SK-N-SH treated with all-trans-retinoic acid at 6 μM for 48 hours (cell line): ENCODE results near the gene NFAM1.

Source experiments
- ARNTL ChIP-seq: fragments of 450-650 bp; formaldehyde crosslinking; IDR thresholded peaks from 2 replicates; pipeline ENCODE4 v1.5.0; 2020; ENCODE audit warnings: low read depth, mild to moderate bottlenecking, moderate library complexity, borderline replicate concordance
- OSR1 ChIP-seq: fragments of 250-450 bp; sonication (Bioruptor Pico); IDR thresholded peaks from 2 replicates; pipeline ENCODE4 v1.8.0; 2022; ENCODE audit warnings: moderate library complexity, mild to moderate bottlenecking, inconsistent platforms
- TOX ChIP-seq: fragments of 250-450 bp; sonication (Bioruptor Pico); IDR thresholded peaks from 2 replicates; pipeline ENCODE4 v1.8.0; 2021; ENCODE audit warnings: mild to moderate bottlenecking, moderate library complexity, borderline replicate concordance

DNA sequence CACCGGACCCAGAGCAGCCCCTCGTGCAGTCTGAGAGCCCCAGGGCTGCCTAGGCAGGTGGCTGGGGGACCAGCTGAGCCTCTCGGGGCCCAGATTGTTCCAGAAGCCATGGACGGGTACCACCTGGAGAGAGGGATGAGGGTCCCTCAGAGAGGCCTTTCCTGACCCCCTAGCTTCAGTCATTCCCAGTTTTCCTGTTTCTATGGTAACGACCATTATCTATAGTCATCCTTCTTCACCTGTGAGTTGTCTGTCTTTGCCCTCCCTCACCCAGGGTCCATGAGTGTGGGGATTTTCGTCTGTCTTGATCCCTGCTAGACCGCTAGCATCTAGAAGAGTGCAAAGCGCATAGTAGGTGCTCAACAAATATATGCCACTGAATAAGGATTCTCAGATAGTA is 85.5 kb downstream of the NFAM1 start:
- TF ChIP-seq ARNTL (CRISPR knock-in tag) (no peak), OSR1 (CRISPR knock-in tag) (no peak), TOX (CRISPR knock-in tag) (no peak)
